Prostate gland (tissue), 2 donors: ENCODE data around the gene AVEN. TPM values are rescaled to one million over a fixed set of nuclear protein-coding genes. Genes with fewer than 3 reads are reported as not detected.

ENCODE experiments used
- DNase-seq: peaks from one replicate; pipeline ENCODE4 v3.0.0-alpha.2; 2019; ENCODE audit warnings: low spot score
- H3K27ac ChIP-seq, 2 donors: fragments of 200-600 bp; sonication (generic); 2 replicates each; pipeline ENCODE4 v1.5.1; 2017 to 2019
- H3K27me3 ChIP-seq: fragments of 200-600 bp; sonication (generic); replicated peaks from 2 replicates; pipeline ENCODE4 v1.5.1; 2019; ENCODE audit not compliant: insufficient read depth
- H3K36me3 ChIP-seq, 2 donors: fragments of 200-600 bp; sonication (generic); 1 replicate in 1 of 2; 2 replicates in 1 of 2; pipeline versions ENCODE4 v1.5.1 to v1.8.1; 2017 to 2019
- H3K4me1 ChIP-seq: fragments of 200-600 bp; sonication (generic); replicated peaks from 2 replicates; pipeline ENCODE4 v1.5.1; 2019
- H3K4me3 ChIP-seq, 2 donors: fragments of 200-600 bp; sonication (generic); 2 replicates each; pipeline ENCODE4 v1.5.1; 2017 to 2019
- H3K9me3 ChIP-seq: fragments of 200-600 bp; sonication (generic); 2 replicates; pipeline ENCODE4 v1.5.1; 2017
- CTCF ChIP-seq, 4 experiments: fragments of 200-600 bp in 2 of 4; fragments of 450-650 bp in 2 of 4; sonication (generic) in 2 of 4; IDR thresholded peaks; 1 replicate in 3 of 4; 2 replicates in 1 of 4; pipeline ENCODE4 v1.5.1; 2016 to 2019; ENCODE audit warnings: antibody characterized with exemption in 4 of 4, mild to moderate bottlenecking in 2 of 4, moderate library complexity in 2 of 4
- POLR2A ChIP-seq: fragments of 450-650 bp; IDR thresholded peaks from one replicate; pipeline ENCODE4 v1.6.1; 2016; ENCODE audit warnings: antibody characterized with exemption, mild to moderate bottlenecking
- POLR2AphosphoS5 ChIP-seq: sonication (generic); formaldehyde crosslinking; IDR thresholded peaks from one replicate; pipeline ENCODE4 v1.6.1; 2017; ENCODE audit warnings: antibody characterized with exemption
- WGBS: methylation state at CpG from one replicate; pipeline ENCODE4 v1.1.5; 2018; 5-methylcytosine and 5-hydroxymethylcytosine counted together
- intact Hi-C: fragments of 100-400 bp; cut with DNase I; formaldehyde crosslinking; loops from one replicate; pipeline ENCODE4 v1.14.2; 2022
- total RNA-seq, 2 donors: library from RNA; depleted of rRNA; stranded (reverse); fragments of >200 nt; gene quantifications; one replicate each; pipeline ENCODE4 v1.1.0, GENCODE V29; 2016

The AVEN gene
- total RNA-seq, 2 donors from 2014 or later = 11.9 to 21.6 TPM

GRCh38 chr15:33831646-33832045 is 207.4 kb downstream of the AVEN start:
- 90% methylated on average over 7 of the region's 7 CpGs for WGBS
- no peaks in the 10 kb centered on the region for H3K27me3 ChIP-seq
- intact Hi-C loops = no loop called here
- no peak for TF ChIP-seq POLR2AphosphoS5
- no peak for TF ChIP-seq POLR2A
- TF ChIP-seq CTCF (IDR thresholded peaks at IDR 0.05) = no peak
- H3K36me3 ChIP-seq = no peaks in the 10 kb centered on the region
- no peaks in the 10 kb centered on the region for H3K4me1 ChIP-seq
- H3K27ac ChIP-seq = no peak overlapping the region
- DNase-seq = no peak
- H3K4me3 ChIP-seq = no peak overlapping the region
- H3K9me3 ChIP-seq = no peaks in the 10 kb centered on the region

- no peak overlapping the region for H3K27ac ChIP-seq
- TF ChIP-seq CTCF (IDR thresholded peaks at IDR 0.05) (no peak), POLR2A (no peak), POLR2AphosphoS5 (no peak)
- no peaks in the 10 kb centered on the region for H3K9me3 ChIP-seq
- no peaks in the 10 kb centered on the region for H3K4me1 ChIP-seq
- intact Hi-C loops = no loop called here
- H3K4me3 ChIP-seq = no peak overlapping the region
- H3K27me3 ChIP-seq = no peaks in the 10 kb centered on the region
- no peak for DNase-seq
- 32% methylated on average over 4 of the region's 4 CpGs for WGBS
- no peaks in the 10 kb centered on the region for H3K36me3 ChIP-seq
Observed at GRCh38 chr15:33830351-33830750, 208.7 kb downstream of the AVEN start.

GRCh38 chr15:33826201-33826600 is 212.8 kb downstream of the AVEN start:
- no peaks in the 10 kb centered on the region for H3K4me1 ChIP-seq
- no peaks in the 10 kb centered on the region for H3K36me3 ChIP-seq
- TF ChIP-seq POLR2A (no peak), POLR2AphosphoS5 (no peak), CTCF (IDR thresholded peaks at IDR 0.05) (no peak)
- H3K27ac ChIP-seq = no peak overlapping the region
- WGBS = 82% methylated on average over 4 of the region's 4 CpGs
- no peak for DNase-seq
- no peaks in the 10 kb centered on the region for H3K27me3 ChIP-seq
- intact Hi-C loops = no loop called here
- H3K9me3 ChIP-seq = no peaks in the 10 kb centered on the region
- H3K4me3 ChIP-seq = no peak overlapping the region

- 93% methylated on average over 8 of the region's 8 CpGs for WGBS
- no peaks in the 10 kb centered on the region for H3K9me3 ChIP-seq
- H3K27me3 ChIP-seq = no peaks in the 10 kb centered on the region
- intact Hi-C loops = no loop called here
- TF ChIP-seq POLR2A = no peak
- no peak for TF ChIP-seq CTCF (IDR thresholded peaks at IDR 0.05)
- no peak for TF ChIP-seq POLR2AphosphoS5
- no peak for DNase-seq
- H3K4me3 ChIP-seq = no peak overlapping the region
- H3K27ac ChIP-seq = no peak overlapping the region
- no peaks in the 10 kb centered on the region for H3K36me3 ChIP-seq
- H3K4me1 ChIP-seq = no peaks in the 10 kb centered on the region
Observed at GRCh38 chr15:33825453-33825852, 213.6 kb downstream of the AVEN start.

- H3K4me1 ChIP-seq = no peaks in the 10 kb centered on the region
- TF ChIP-seq POLR2A = no peak
- TF ChIP-seq POLR2AphosphoS5 = no peak
- H3K4me3 ChIP-seq = no peak overlapping the region
- H3K9me3 ChIP-seq = no peaks in the 10 kb centered on the region
- intact Hi-C loops = no loop called here
- H3K27ac ChIP-seq = no peak overlapping the region
- DNase-seq = no peak
- no peaks in the 10 kb centered on the region for H3K27me3 ChIP-seq
- no peaks in the 10 kb centered on the region for H3K36me3 ChIP-seq
- WGBS = 81% methylated on average over 3 of the region's 3 CpGs
Observed at GRCh38 chr15:33823119-33823518, 215.9 kb downstream of the AVEN start.
